ENCODE data around the gene STXBP1. TPM values are rescaled to one million over a fixed set of nuclear protein-coding genes. Genes with fewer than 3 reads are reported as not detected.

Gene STXBP1
- total RNA-seq, 2 donors from 2014 or later: 66.2 to 87.3 TPM

DNA sequence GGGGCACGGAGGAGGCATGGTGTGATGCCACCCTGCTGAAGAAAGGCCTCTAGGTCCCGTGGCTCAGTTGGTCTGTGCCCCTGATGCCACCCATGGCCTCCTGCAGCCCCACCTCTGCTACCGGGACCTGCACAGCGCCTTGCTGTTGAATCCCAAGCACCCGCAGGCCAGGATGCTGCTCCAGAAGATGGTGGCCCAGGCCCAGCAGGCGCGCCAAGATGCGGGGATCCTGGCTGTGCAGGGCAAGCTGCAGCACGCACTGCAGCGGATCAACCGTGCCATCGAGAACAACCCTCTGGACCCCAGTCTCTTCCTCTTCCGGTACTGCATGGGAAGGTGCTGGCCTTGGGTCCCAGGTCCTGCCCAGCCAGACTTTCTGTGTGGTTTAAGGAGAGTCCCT lies 110.9 kb downstream of the STXBP1 start:
- Histone ChIP-seq H3K4me1 (ENCODE audit: control insufficient read depth in 1 of 2, low read depth in 2 of 2) (peaks cover 6 to 13% of the 10 kb centered on the region in 2 donors), H3K27ac (no peak overlapping the region), H3K4me3 (no peak overlapping the region), H3K27me3 (replicated peaks; ENCODE audit: insufficient read depth) (no peaks in the 10 kb centered on the region), H3K36me3 (no peaks in the 10 kb centered on the region), H3K9me3 (no peaks in the 10 kb centered on the region)
- TF ChIP-seq, protein P1, sequence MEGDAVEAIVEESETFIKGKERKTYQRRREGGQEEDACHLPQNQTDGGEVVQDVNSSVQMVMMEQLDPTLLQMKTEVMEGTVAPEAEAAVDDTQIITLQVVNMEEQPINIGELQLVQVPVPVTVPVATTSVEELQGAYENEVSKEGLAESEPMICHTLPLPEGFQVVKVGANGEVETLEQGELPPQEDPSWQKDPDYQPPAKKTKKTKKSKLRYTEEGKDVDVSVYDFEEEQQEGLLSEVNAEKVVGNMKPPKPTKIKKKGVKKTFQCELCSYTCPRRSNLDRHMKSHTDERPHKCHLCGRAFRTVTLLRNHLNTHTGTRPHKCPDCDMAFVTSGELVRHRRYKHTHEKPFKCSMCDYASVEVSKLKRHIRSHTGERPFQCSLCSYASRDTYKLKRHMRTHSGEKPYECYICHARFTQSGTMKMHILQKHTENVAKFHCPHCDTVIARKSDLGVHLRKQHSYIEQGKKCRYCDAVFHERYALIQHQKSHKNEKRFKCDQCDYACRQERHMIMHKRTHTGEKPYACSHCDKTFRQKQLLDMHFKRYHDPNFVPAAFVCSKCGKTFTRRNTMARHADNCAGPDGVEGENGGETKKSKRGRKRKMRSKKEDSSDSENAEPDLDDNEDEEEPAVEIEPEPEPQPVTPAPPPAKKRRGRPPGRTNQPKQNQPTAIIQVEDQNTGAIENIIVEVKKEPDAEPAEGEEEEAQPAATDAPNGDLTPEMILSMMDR (IDR thresholded peaks at IDR 0.05): no peak
- ATAC-seq (ENCODE audit: insufficient number of reproducible peaks, low FRiP score, low read depth) (no peak), DNase-seq (ENCODE audit: low spot score) (no peak)

DNA sequence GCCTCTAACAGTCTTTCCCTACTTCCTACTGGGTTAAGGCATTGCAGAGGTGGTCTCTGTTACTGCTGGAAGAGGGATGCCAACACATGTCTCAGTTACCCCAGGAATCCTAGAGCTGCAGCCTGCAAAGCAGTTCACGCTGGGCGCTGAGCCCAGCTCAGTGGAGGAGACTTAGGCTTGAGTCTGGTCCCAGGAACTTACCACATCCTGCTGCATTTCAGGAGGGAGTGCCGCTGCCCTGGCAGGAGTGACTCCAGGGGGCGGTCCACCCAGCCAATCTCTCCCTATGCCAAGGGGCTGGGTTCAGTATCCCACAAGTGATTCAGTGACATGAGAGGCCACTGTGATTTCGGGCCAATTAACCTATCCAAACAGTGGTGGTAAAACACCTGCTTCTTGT lies 111.4 kb downstream of the STXBP1 start:
- Histone ChIP-seq H3K27me3 (replicated peaks; ENCODE audit: insufficient read depth) (no peaks in the 10 kb centered on the region), H3K4me1 (ENCODE audit: control insufficient read depth in 1 of 2, low read depth in 2 of 2) (peaks cover 6 to 13% of the 10 kb centered on the region in 2 donors), H3K4me3 (no peak overlapping the region), H3K9me3 (no peaks in the 10 kb centered on the region), H3K36me3 (no peaks in the 10 kb centered on the region), H3K27ac (no peak overlapping the region)
- DNase-seq (ENCODE audit: low spot score) (no peak), ATAC-seq (ENCODE audit: insufficient number of reproducible peaks, low FRiP score, low read depth) (no peak)
- TF ChIP-seq, protein P1 (IDR thresholded peaks at IDR 0.05): no peak

DNA sequence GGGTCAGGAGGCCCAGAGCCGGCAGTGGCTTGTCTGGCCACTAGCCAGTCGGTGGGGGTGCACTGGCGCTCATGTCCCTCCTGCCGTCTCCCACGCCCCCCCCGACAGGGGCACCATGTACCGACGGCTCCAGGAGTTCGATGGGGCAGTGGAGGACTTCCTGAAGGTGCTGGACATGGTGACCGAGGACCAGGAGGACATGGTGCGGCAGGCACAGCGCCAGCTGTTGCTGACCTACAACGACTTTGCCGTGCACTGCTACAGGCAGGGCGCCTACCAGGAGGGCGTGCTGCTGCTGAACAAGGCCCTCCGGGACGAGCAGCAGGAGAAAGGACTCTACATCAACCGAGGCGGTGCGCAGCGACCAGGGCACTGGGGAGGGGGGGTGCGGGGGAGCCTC lies 111.9 kb downstream of the STXBP1 start:
- H3K27ac ChIP-seq: no peak overlapping the region
- no peaks in the 10 kb centered on the region for H3K9me3 ChIP-seq
- H3K27me3 ChIP-seq (replicated peaks; ENCODE audit: insufficient read depth): no peaks in the 10 kb centered on the region
- TF ChIP-seq, protein P1 (IDR thresholded peaks at IDR 0.05): no peak
- H3K4me1 ChIP-seq (ENCODE audit: control insufficient read depth in 1 of 2, low read depth in 2 of 2): peaks cover 6 to 13% of the 10 kb centered on the region in 2 donors
- H3K36me3 ChIP-seq: no peaks in the 10 kb centered on the region
- ATAC-seq (ENCODE audit: insufficient number of reproducible peaks, low FRiP score, low read depth) (no peak), DNase-seq (ENCODE audit: low spot score) (no peak)
- H3K4me3 ChIP-seq: no peak overlapping the region

DNA sequence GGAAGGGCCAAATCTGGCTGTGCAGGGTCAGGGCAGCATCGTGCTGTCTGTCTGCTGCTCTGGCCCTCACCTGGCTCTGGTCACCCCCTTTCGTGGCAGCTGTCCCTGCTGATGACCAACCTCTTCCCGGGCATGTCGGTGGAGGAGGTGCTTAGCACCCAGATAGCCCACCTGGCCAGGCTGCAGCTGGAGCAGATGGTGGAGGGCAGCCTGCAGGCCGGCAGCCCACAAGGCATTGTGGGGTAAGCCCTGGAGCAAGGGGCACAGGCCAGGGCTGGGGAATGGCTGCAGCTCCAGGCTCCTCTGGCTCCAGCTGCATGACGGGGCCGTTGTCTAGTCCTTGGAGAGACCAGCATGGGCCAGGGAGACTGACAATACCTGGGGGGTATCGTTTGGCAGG lies 114.8 kb downstream of the STXBP1 start:
- ATAC-seq (ENCODE audit: insufficient number of reproducible peaks, low FRiP score, low read depth): no peak
- no peak for DNase-seq (ENCODE audit: low spot score)
- H3K4me3 ChIP-seq: no peak overlapping the region
- TF ChIP-seq, protein P1 (IDR thresholded peaks at IDR 0.05): no peak
- peaks cover 6 to 13% of the 10 kb centered on the region in 2 donors for H3K4me1 ChIP-seq (ENCODE audit: control insufficient read depth in 1 of 2, low read depth in 2 of 2)
- H3K36me3 ChIP-seq: no peaks in the 10 kb centered on the region
- H3K27me3 ChIP-seq (replicated peaks; ENCODE audit: insufficient read depth): no peaks in the 10 kb centered on the region
- no peaks in the 10 kb centered on the region for H3K9me3 ChIP-seq
- H3K27ac ChIP-seq: no peak overlapping the region

DNA sequence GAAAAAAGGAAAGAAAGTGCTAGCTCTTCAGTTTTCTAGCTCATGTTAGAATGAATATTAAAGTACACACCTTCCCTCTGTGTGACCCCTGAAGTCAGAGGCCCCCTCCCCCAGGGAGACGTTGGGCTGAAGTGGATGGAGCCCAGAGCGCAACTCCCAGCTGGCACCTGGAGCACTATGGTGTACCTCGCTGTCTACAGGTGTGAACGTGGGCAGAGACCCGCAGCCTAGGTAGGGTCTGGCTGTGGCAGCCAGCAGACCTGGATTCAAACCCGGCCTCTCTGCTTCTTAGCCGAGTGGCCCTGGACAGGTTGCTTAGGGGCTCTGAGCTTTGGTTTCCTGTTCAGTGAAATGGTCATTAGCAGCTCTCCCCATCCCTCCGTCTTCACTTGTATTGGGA lies 116.7 kb downstream of the STXBP1 start:
- no peak for ATAC-seq (ENCODE audit: insufficient number of reproducible peaks, low FRiP score, low read depth)
- no peaks in the 10 kb centered on the region for H3K27me3 ChIP-seq (replicated peaks; ENCODE audit: insufficient read depth)
- no peak for DNase-seq (ENCODE audit: low spot score)
- no peaks in the 10 kb centered on the region for H3K9me3 ChIP-seq
- TF ChIP-seq, protein P1 (IDR thresholded peaks at IDR 0.05): no peak
- no peak overlapping the region for H3K27ac ChIP-seq
- no peaks in the 10 kb centered on the region for H3K36me3 ChIP-seq
- H3K4me1 ChIP-seq (ENCODE audit: control insufficient read depth in 1 of 2, low read depth in 2 of 2): peaks cover 6 to 10% of the 10 kb centered on the region in 2 donors
- H3K4me3 ChIP-seq: no peak overlapping the region

All from thoracic aorta (tissue), 2 donors.